H9 (cell line): Measurements from ENCODE around the gene FARSB. TPM values are rescaled to one million over a fixed set of nuclear protein-coding genes. Genes with fewer than 3 reads are reported as not detected.
A peak's percentile ranks its signal among the peaks of the same experiment; 100 is the strongest.

ENCODE experiments used
- DNase-seq: peaks from one replicate; pipeline ENCODE4 v3.0.0-alpha.2; 2017
- H2AFZ ChIP-seq: one replicate; pipeline ENCODE4 v1.6.1; 2013; ENCODE audit warnings: mild to moderate bottlenecking, low read length, control low read depth, moderate library complexity
- H2AK5ac ChIP-seq: 2 replicates; pipeline ENCODE4 v1.6.1; 2013; ENCODE audit warnings: low read length, control low read depth, mixed read lengths; ENCODE audit not compliant: insufficient read length
- H2BK120ac ChIP-seq: one replicate; pipeline ENCODE4 v1.6.1; 2013; ENCODE audit warnings: low read depth, mild to moderate bottlenecking, low read length, control low read depth, inconsistent platforms; ENCODE audit not compliant: poor library complexity, severe bottlenecking
- H2BK12ac ChIP-seq: 2 replicates; pipeline ENCODE4 v1.6.1; 2013; ENCODE audit warnings: low read length, control low read depth, mixed read lengths, low read depth; ENCODE audit not compliant: insufficient read length
- H2BK15ac ChIP-seq: 2 replicates; pipeline ENCODE4 v1.6.1; 2013; ENCODE audit warnings: low read depth, low read length, control low read depth
- H2BK20ac ChIP-seq: one replicate; pipeline ENCODE4 v1.6.1; 2013; ENCODE audit warnings: low read depth, mild to moderate bottlenecking, low read length, control low read depth, inconsistent platforms; ENCODE audit not compliant: poor library complexity, severe bottlenecking
- H2BK5ac ChIP-seq: 2 replicates; pipeline ENCODE4 v1.6.1; 2013; ENCODE audit warnings: low read length, control low read depth, mixed read lengths; ENCODE audit not compliant: insufficient read length
- H3K14ac ChIP-seq: 2 replicates; pipeline ENCODE4 v1.6.1; 2013; ENCODE audit warnings: low read length, control low read depth; ENCODE audit not compliant: insufficient read depth
- H3K18ac ChIP-seq: 2 replicates; pipeline ENCODE4 v1.6.1; 2013; ENCODE audit warnings: low read depth, mild to moderate bottlenecking, mixed read lengths, low read length, control low read depth; ENCODE audit not compliant: insufficient read length
- H3K23ac ChIP-seq: 2 replicates; pipeline ENCODE4 v1.6.1; 2013; ENCODE audit warnings: low read length, control low read depth, mixed read lengths, low read depth; ENCODE audit not compliant: insufficient read length
- H3K23me2 ChIP-seq: 2 replicates; pipeline ENCODE4 v1.6.1; 2013; ENCODE audit warnings: low read depth, mild to moderate bottlenecking, mixed read lengths, low read length, control low read depth; ENCODE audit not compliant: insufficient read length, poor library complexity, severe bottlenecking
- H3K27ac ChIP-seq: 2 replicates; pipeline ENCODE4 v1.5.1; 2013; ENCODE audit warnings: low read length, control low read depth, mixed read lengths, low read depth; ENCODE audit not compliant: insufficient read length
- H3K27me3 ChIP-seq: 2 replicates; pipeline ENCODE4 v1.6.1; 2013; ENCODE audit warnings: low read length, control low read depth, inconsistent platforms; ENCODE audit not compliant: insufficient read depth
- H3K4ac ChIP-seq: 2 replicates; pipeline ENCODE4 v1.6.1; 2013; ENCODE audit warnings: low read depth, mild to moderate bottlenecking, control low read depth, inconsistent platforms, low read length, moderate library complexity
- H3K4me1 ChIP-seq: 2 replicates; pipeline ENCODE4 v1.6.1; 2013; ENCODE audit warnings: low read length, control low read depth, inconsistent platforms; ENCODE audit not compliant: insufficient read depth
- H3K4me2 ChIP-seq: 2 replicates; pipeline ENCODE4 v1.6.1; 2013; ENCODE audit warnings: low read length, control low read depth, mixed read lengths; ENCODE audit not compliant: insufficient read length, insufficient read depth
- H3K56ac ChIP-seq: 2 replicates; pipeline ENCODE4 v1.6.1; 2013; ENCODE audit warnings: low read depth, mild to moderate bottlenecking, mixed read lengths, low read length, control low read depth; ENCODE audit not compliant: insufficient read length
- H3K79me1 ChIP-seq: 2 replicates; pipeline ENCODE4 v1.6.1; 2013; ENCODE audit warnings: low read depth, mild to moderate bottlenecking, moderate library complexity, low read length, control low read depth, inconsistent platforms; ENCODE audit not compliant: insufficient read depth, poor library complexity, severe bottlenecking
- H3K79me2 ChIP-seq: 2 replicates; pipeline ENCODE4 v1.6.1; 2013; ENCODE audit warnings: low read length, control low read depth, inconsistent platforms; ENCODE audit not compliant: insufficient read depth
- H3K9ac ChIP-seq: 2 replicates; pipeline ENCODE4 v1.6.1; 2013; ENCODE audit warnings: low read length, control low read depth, mixed read lengths; ENCODE audit not compliant: insufficient read length; ENCODE audit errors: extremely low read depth
- H3K9me3 ChIP-seq: one replicate; pipeline ENCODE4 v1.6.1; 2013; ENCODE audit warnings: low read depth, low read length, inconsistent platforms; ENCODE audit not compliant: control insufficient read depth
- H3T11ph ChIP-seq: one replicate; pipeline ENCODE4 v1.6.1; 2013; ENCODE audit warnings: mild to moderate bottlenecking, low read length, control low read depth, inconsistent platforms
- H4K20me1 ChIP-seq: one replicate; pipeline ENCODE4 v1.6.1; 2013; ENCODE audit not compliant: control insufficient read depth, insufficient read length, insufficient read depth
- H4K5ac ChIP-seq: 2 replicates; pipeline ENCODE4 v1.6.1; 2013; ENCODE audit warnings: low read depth, mild to moderate bottlenecking, mixed read lengths, low read length, control low read depth; ENCODE audit not compliant: insufficient read length
- H4K8ac ChIP-seq: replicated peaks from 2 replicates; pipeline ENCODE4 v1.6.1; 2013; ENCODE audit warnings: low read length, control low read depth, mixed read lengths, low read depth; ENCODE audit not compliant: insufficient read length
- H4K91ac ChIP-seq: 2 replicates; pipeline ENCODE4 v1.6.1; 2013; ENCODE audit warnings: low read depth, mild to moderate bottlenecking, moderate library complexity, mixed read lengths, low read length, control low read depth; ENCODE audit not compliant: insufficient read length
- H3K27ac Mint-ChIP-seq, 3 experiments: 2 replicates in 2 of 3; 3 replicates in 1 of 3; pipeline ENCODE4 v1.8.0; 2020 to 2021; ENCODE audit warnings: mixed read lengths in 3 of 3, mild to moderate bottlenecking in 1 of 3, moderate library complexity in 1 of 3
- H3K27me3 Mint-ChIP-seq: 2 replicates; pipeline ENCODE4 v1.8.0; 2021; ENCODE audit warnings: low read depth, mild to moderate bottlenecking, moderate library complexity, mixed read lengths
- H3K36me3 Mint-ChIP-seq, 3 experiments: 2 replicates in 2 of 3; 3 replicates in 1 of 3; pipeline ENCODE4 v1.8.0; 2020 to 2021; ENCODE audit warnings: low read depth in 3 of 3, mixed read lengths in 3 of 3; ENCODE audit not compliant: insufficient read depth in 1 of 3
- H3K4me1 Mint-ChIP-seq, 2 experiments: 2 replicates each; pipeline ENCODE4 v1.8.0; 2020; ENCODE audit warnings: mixed read lengths in 2 of 2
- H3K4me3 Mint-ChIP-seq, 2 experiments: 2 replicates in 1 of 2; 3 replicates in 1 of 2; pipeline ENCODE4 v1.8.0; 2020 to 2021; ENCODE audit warnings: mild to moderate bottlenecking in 2 of 2, mixed read lengths in 2 of 2, moderate library complexity in 1 of 2
- H3K9me3 Mint-ChIP-seq, 2 experiments: 2 replicates in 1 of 2; 3 replicates in 1 of 2; pipeline ENCODE4 v1.8.0; 2020; ENCODE audit warnings: mild to moderate bottlenecking in 2 of 2, mixed read lengths in 2 of 2, moderate library complexity in 1 of 2
- WGBS: extraction: QIAGEN DNeasy Blood & Tissue Kit; methylation state at CpG from one replicate; pipeline ENCODE4 v1.1.7; 2013; ENCODE audit warnings: missing lambda C conversion rate, low lambda C conversion rate, mixed read lengths; ENCODE audit not compliant: insufficient read length; ENCODE audit errors: extremely low coverage; 5-methylcytosine and 5-hydroxymethylcytosine counted together
- total RNA-seq: library from RNA; stranded (reverse); gene quantifications from 2 replicates; pipeline ENCODE4 v1.2.1, GENCODE V29; 2021
- TF ChIP-seq, protein P1 (sequence below): fragments of 200-600 bp; sonication (generic); conservative IDR thresholded peaks from 3 replicates; pipeline ENCODE4 v1.8.0; 2021; ENCODE audit warnings: antibody characterized with exemption, mild to moderate bottlenecking

The FARSB gene
- total RNA-seq, 1 experiment from 2014 or later = 32.1 TPM

- DNase-seq = peak; percentile 31
- H2AK5ac ChIP-seq = no peak overlapping the region
- TF ChIP-seq, protein P1, sequence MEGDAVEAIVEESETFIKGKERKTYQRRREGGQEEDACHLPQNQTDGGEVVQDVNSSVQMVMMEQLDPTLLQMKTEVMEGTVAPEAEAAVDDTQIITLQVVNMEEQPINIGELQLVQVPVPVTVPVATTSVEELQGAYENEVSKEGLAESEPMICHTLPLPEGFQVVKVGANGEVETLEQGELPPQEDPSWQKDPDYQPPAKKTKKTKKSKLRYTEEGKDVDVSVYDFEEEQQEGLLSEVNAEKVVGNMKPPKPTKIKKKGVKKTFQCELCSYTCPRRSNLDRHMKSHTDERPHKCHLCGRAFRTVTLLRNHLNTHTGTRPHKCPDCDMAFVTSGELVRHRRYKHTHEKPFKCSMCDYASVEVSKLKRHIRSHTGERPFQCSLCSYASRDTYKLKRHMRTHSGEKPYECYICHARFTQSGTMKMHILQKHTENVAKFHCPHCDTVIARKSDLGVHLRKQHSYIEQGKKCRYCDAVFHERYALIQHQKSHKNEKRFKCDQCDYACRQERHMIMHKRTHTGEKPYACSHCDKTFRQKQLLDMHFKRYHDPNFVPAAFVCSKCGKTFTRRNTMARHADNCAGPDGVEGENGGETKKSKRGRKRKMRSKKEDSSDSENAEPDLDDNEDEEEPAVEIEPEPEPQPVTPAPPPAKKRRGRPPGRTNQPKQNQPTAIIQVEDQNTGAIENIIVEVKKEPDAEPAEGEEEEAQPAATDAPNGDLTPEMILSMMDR = peak; percentile 79
- H3T11ph ChIP-seq = no peak overlapping the region
- H4K5ac ChIP-seq = no peak overlapping the region
- H3K4me1 ChIP-seq = no peaks in the 10 kb centered on the region; the same call in 1 of the 2 replicates
- H3K9me3 Mint-ChIP-seq = no peaks in the 10 kb centered on the region
- no peaks in the 10 kb centered on the region for H4K20me1 ChIP-seq
- H3K18ac ChIP-seq = no peak overlapping the region
- H3K36me3 Mint-ChIP-seq = peaks cover 12 to 46% (median 24%) of the 10 kb centered on the region in 3 experiments; a peak in 6 of 7 replicates
- H3K9me3 ChIP-seq = no peaks in the 10 kb centered on the region
- no peak overlapping the region for H3K4ac ChIP-seq
- no peak overlapping the region for H2BK120ac ChIP-seq
- H3K27ac ChIP-seq = no peak overlapping the region
- H2BK20ac ChIP-seq = no peak overlapping the region
- no peak overlapping the region for H3K4me3 Mint-ChIP-seq
- no peak overlapping the region for H3K56ac ChIP-seq
- H2BK5ac ChIP-seq = no peak overlapping the region
- no peak overlapping the region for H4K8ac ChIP-seq
- H3K4me1 Mint-ChIP-seq = peaks cover 6 to 8% of the 10 kb centered on the region in 2 experiments
- H3K79me2 ChIP-seq = no peaks in the 10 kb centered on the region
- H2BK15ac ChIP-seq = no peak overlapping the region
- H3K27me3 Mint-ChIP-seq = no peaks in the 10 kb centered on the region
- no peak overlapping the region for H2BK12ac ChIP-seq
- H3K27me3 ChIP-seq = no peaks in the 10 kb centered on the region
- H3K9ac ChIP-seq = no peak overlapping the region
- H3K23ac ChIP-seq = no peak overlapping the region
- no peak overlapping the region for H2AFZ ChIP-seq
- H3K14ac ChIP-seq = no peak overlapping the region
- H3K23me2 ChIP-seq = no peaks in the 10 kb centered on the region
- H3K4me2 ChIP-seq = no peak overlapping the region
- WGBS = no CpG with 5 or more reads among the region's 3 CpGs
- H3K79me1 ChIP-seq = no peaks in the 10 kb centered on the region
- no peak overlapping the region for H4K91ac ChIP-seq
- no peak overlapping the region for H3K27ac Mint-ChIP-seq
Measured at GRCh38 chr2:222613715-222614331, 42.1 kb downstream of the FARSB start.
